Retinal pigment epithelial cell (primary cell): ENCODE data around the gene WHRN.

Source experiments
- DNase-seq: peaks from one replicate; pipeline ENCODE4 v3.0.0-alpha.2; 2010; ENCODE audit warnings: low read depth
- H3K4me3 ChIP-seq: 2 replicates; pipeline ENCODE4 v1.5.1; 2011; ENCODE audit warnings: mild to moderate bottlenecking, low read length, control low read depth, moderate library complexity
- CTCF ChIP-seq: conservative IDR thresholded peaks from 2 replicates; pipeline ENCODE4 v1.5.1; 2011; ENCODE audit warnings: low read depth, low read length, control low read depth, inconsistent platforms

Gene WHRN

DNA sequence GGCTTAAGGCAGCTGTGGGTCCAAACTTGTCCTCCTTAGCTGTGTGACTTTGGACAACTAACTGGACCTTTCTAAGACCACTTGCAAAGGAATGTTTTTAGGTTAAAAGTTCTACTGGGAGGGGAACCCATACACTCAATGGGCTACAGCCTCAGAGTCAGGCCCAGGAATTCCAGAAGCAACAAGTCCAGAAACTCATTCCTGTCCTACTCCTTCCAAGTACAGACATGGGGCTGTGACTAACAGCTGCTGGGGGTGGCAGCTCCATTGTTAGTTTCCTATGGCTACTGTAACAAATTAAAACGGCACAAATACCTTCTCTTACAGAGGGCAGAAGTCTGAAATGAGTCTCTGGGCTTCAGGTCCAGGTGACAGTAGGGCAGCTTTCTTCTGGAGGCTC is 105.1 kb downstream of the WHRN start:
- TF ChIP-seq CTCF, result no peak
- no peak for DNase-seq
- H3K4me3 ChIP-seq, result no peak overlapping the region

DNA sequence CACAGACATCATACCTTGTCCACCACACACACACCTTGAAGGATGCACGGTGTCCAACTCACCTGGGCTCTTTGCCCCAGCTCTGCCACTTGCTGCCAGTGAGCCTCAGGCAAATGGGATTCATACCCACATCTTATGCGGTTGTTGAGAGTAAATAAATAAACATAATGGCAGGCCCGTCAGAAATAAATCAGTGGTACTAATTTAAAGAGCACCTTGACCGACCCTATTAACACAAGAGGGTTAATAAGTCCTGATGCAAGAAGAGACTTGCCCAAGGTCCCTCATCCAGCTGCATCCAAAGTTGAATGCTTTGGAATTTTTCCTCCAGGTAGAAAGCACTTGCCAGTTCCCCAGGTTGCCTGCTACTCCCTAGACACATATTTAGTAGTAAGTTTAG is 105.9 kb downstream of the WHRN start:
- no peak overlapping the region for H3K4me3 ChIP-seq
- TF ChIP-seq CTCF, result no peak
- DNase-seq, result no peak

DNA sequence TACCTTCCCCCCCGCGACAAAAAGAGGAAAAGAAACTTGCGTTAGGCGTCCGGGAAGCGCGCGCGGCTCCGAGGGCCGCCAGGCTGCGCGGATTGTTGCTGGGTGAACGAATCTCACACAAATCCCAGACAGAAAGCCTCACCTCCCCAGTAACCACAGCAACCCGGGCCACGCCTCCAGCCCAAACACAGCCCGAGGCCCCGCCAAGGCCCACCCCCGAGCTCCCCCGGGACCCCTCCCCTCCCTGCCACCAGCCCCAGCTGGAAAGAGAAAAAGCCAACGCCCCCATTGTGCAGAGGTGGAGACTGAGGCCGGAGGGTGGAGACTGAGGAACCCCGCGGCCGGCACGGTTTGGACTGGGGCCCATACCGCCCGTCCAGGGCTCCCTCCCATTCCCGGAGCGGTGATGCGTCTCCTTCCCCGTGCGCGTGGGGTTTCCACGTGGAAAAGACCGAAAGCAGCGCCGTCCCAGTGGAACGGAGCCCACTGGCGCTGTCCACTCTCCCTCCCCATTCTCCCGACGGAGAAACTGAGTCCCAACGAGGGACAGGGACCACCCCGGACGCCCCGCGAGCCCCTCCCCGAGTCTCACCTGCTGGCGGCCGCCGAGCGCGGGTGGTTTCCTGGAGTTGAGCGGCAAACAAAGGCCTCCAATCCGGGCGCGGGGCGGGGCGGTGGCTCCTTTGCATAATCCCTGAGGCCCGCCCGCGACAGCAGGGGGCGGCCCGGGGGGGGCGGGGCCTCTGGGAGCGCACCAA is 107.2 kb downstream of the WHRN start:
- peak overlapping the region; percentile 77 for H3K4me3 ChIP-seq
- TF ChIP-seq CTCF, result no peak
- peak; percentile 62 for DNase-seq

GRCh38 chr9:114397219-114397847 is 107.9 kb downstream of the WHRN start:
- no peak for TF ChIP-seq CTCF
- no peak for DNase-seq
- peak overlapping the region; percentile 77 for H3K4me3 ChIP-seq

DNA sequence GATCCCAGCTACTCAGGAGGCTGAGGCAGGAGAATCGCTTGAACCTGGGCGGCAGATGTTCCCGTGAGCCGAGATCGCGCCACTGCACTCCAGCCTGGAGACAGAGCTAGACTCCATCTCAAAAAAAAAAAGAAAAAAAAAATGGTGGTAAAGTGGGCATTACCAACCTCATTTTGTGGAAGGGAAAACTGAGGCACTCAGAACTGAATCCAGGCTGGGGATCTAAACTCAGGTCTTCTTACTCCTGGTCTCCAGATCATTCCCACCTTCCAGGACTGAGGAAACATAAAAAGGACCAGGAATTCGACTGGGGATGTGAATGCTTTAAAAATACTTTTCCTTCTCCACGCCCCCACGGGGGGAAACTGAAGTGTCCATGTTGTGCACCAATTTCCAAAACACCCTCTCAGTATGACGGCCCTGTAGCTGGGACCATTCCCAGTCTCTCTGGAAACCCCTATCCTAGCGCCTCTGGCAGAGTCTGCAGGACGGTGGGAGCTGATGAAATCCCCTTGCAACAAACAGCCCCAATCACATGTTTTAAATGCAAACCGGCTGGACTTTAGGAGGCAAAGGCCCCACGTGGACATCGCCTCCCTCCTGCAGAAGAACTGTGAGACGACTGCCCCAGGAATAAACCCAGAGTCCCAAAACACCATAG is 108.6 kb downstream of the WHRN start:
- H3K4me3 ChIP-seq, result no peak overlapping the region
- TF ChIP-seq CTCF, result no peak
- DNase-seq, result no peak

GRCh38 chr9:114395768-114396167 is 109.5 kb downstream of the WHRN start:
- no peak for DNase-seq
- H3K4me3 ChIP-seq, result no peak overlapping the region
- TF ChIP-seq CTCF, result no peak

- H3K4me3 ChIP-seq, result no peak overlapping the region
- no peak for TF ChIP-seq CTCF
- DNase-seq, result no peak
Observed at GRCh38 chr9:114395334-114395617, 110.0 kb downstream of the WHRN start.
